HepG2 (cell line): Measurements from ENCODE around the gene FAM174C. TPM values are rescaled to one million over a fixed set of nuclear protein-coding genes. Genes with fewer than 3 reads are reported as not detected.

Source experiments
- ERF ChIP-seq: IDR thresholded peaks from 2 replicates; pipeline ENCODE4 v1.6.1; 2018; ENCODE audit warnings: missing biosample characterization, missing genetic modification reagents
- HIVEP1 ChIP-seq: sonication (generic); formaldehyde crosslinking; IDR thresholded peaks from 2 replicates; pipeline ENCODE4 v1.4.0; 2020; ENCODE audit warnings: mild to moderate bottlenecking, missing genetic modification reagents
- HNRNPH1 ChIP-seq: fragments of 200-400 bp; formaldehyde crosslinking; optimal IDR thresholded peaks from 2 replicates; pipeline ENCODE3; 2017; ENCODE audit warnings: mild to moderate bottlenecking, low read depth, low read length
- HOXA7 ChIP-seq: sonication (generic); formaldehyde crosslinking; IDR thresholded peaks from 2 replicates; pipeline ENCODE4 v1.8.1; 2022; ENCODE audit warnings: mild to moderate bottlenecking, missing genetic modification reagents, moderate library complexity
- KAT8 ChIP-seq: IDR thresholded peaks from 2 replicates; pipeline ENCODE4 v1.6.1; 2016; ENCODE audit warnings: missing genetic modification reagents, missing compliant biosample characterization
- NONO ChIP-seq, 2 experiments: fragments of 450-650 bp in 1 of 2; sonication (generic) in 1 of 2; formaldehyde crosslinking in 1 of 2; IDR thresholded peaks in 1 of 2; conservative IDR thresholded peaks in 1 of 2; 2 replicates each; pipeline versions ENCODE4 v1.6.1 to v1.8.0; 2017 to 2022; ENCODE audit warnings: mild to moderate bottlenecking in 1 of 2, missing genetic modification reagents in 1 of 2, moderate library complexity in 1 of 2
- SIX1 ChIP-seq: sonication (generic); formaldehyde crosslinking; IDR thresholded peaks from 2 replicates; pipeline ENCODE4 v1.4.0; 2020; ENCODE audit warnings: missing genetic modification reagents, borderline replicate concordance
- SKI ChIP-seq: fragments of 450-650 bp; IDR thresholded peaks from one replicate; pipeline ENCODE4 v1.6.1; 2018; ENCODE audit warnings: mild to moderate bottlenecking; ENCODE audit not compliant: partially characterized antibody
- STAT5B ChIP-seq: sonication (generic); formaldehyde crosslinking; IDR thresholded peaks from 2 replicates; pipeline ENCODE4 v1.4.0; 2020; ENCODE audit warnings: missing genetic modification reagents
- ZC3H13 ChIP-seq: sonication (generic); formaldehyde crosslinking; IDR thresholded peaks from 2 replicates; pipeline ENCODE4 v1.8.1; 2023; ENCODE audit warnings: mild to moderate bottlenecking, missing genetic modification reagents, moderate library complexity
- ZNF616 ChIP-seq: sonication (generic); formaldehyde crosslinking; IDR thresholded peaks from 2 replicates; pipeline ENCODE4 v1.5.0; 2020; ENCODE audit warnings: low read depth, mild to moderate bottlenecking, missing genetic modification reagents
- ZNF747 ChIP-seq: sonication (generic); formaldehyde crosslinking; IDR thresholded peaks from 2 replicates; pipeline ENCODE4 v1.8.1; 2023; ENCODE audit warnings: missing genetic modification reagents, mild to moderate bottlenecking, borderline replicate concordance
- ZNF777 ChIP-seq: sonication (generic); formaldehyde crosslinking; IDR thresholded peaks from 2 replicates; pipeline ENCODE4 v1.4.0; 2020; ENCODE audit warnings: missing genetic modification reagents
- polyA plus RNA-seq, 8 experiments: library from polyadenylated mRNA; depleted of rRNA in 3 of 8; stranded (reverse) in 7 of 8; unstranded in 1 of 8; fragments of >200 nt; fragmentation: Illumina TruSeq in 4 of 8; extraction: Trizol in 4 of 8; gene quantifications; 2 replicates each; pipeline versions ENCODE4 v1.2.1 to v1.2.3, GENCODE V29; 2011 to 2016; ENCODE audit warnings: low read depth in 4 of 8, missing spikeins in 1 of 8, mixed read lengths in 1 of 8; ENCODE audit not compliant: insufficient read depth in 1 of 8
- total RNA-seq, 5 experiments: library from RNA; depleted of rRNA; stranded (reverse); fragments of >200 nt; fragmentation: Illumina TruSeq; extraction: Trizol; gene quantifications; 2 replicates each; pipeline ENCODE4 v1.2.3, GENCODE V29; 2016; ENCODE audit warnings: low read depth in 1 of 5
- TF ChIP-seq, protein P1 (sequence below), 2 experiments: sonication (generic) in 1 of 2; formaldehyde crosslinking in 1 of 2; IDR thresholded peaks; 2 replicates each; pipeline versions ENCODE4 v1.4.0 to v1.6.1; 2018 to 2020; ENCODE audit warnings: missing genetic modification reagents in 2 of 2, borderline replicate concordance in 1 of 2, low read depth in 1 of 2, mild to moderate bottlenecking in 1 of 2, missing biosample characterization in 1 of 2
- TF ChIP-seq, protein P2 (sequence below): sonication (generic); formaldehyde crosslinking; IDR thresholded peaks from 2 replicates; pipeline ENCODE4 v1.5.1; 2020; ENCODE audit warnings: missing genetic modification reagents, mild to moderate bottlenecking, borderline replicate concordance
- TF ChIP-seq, protein P3 (sequence below): sonication (generic); formaldehyde crosslinking; IDR thresholded peaks from 2 replicates; pipeline ENCODE4 v1.5.1; 2020; ENCODE audit warnings: missing genetic modification reagents, mild to moderate bottlenecking, borderline replicate concordance
- TF ChIP-seq, protein P4 (sequence below): sonication (generic); formaldehyde crosslinking; IDR thresholded peaks from 2 replicates; pipeline ENCODE4 v1.4.0; 2020; ENCODE audit warnings: missing genetic modification reagents, borderline replicate concordance
- TF ChIP-seq, protein P5 (sequence below): sonication (generic); formaldehyde crosslinking; IDR thresholded peaks from 2 replicates; pipeline ENCODE4 v1.4.0; 2020; ENCODE audit warnings: missing genetic modification reagents

The FAM174C gene
- total and polyA plus RNA-seq, 2 of the 13 experiments (the other 11 are each of a cell fraction or from before 2014, with no cell fraction given): 19.5 to 31.3 TPM

DNA sequence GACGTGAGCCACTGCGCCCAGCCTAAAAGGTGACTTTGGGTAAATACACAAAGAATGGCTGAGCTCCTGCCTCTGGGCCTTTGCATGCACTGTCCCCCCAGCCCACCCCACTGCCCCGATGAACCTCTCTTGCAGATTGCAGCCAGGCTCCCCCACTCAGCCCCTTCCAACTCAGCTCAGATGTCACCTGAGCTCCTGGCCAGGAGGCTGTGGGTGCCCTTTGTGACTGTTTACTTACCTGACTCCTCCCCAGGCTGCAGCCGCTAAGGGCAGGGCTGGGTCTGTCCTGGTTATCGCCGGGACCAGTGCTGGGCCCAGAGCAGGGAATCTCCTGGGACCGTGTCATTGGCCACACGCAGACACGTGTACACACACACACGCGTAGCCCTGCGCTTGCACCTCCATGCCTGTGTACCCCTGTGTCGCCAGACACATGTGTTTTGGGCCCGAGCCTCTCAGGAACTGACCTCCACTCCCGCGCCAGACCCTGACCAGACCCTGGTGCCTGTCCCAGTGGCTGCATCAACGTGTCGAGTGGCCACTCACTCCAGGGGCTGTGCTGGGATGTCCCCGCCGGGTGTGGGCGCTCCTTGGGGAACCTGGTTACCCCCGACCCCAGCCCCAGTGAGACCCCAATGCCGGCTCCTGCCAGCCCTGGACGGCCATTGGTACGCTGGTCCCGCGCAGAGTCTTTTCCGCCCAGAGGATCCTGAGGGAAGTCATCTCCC, 29.0 kb downstream of the FAM174C start (continued):
- TF ChIP-seq, protein P1, sequence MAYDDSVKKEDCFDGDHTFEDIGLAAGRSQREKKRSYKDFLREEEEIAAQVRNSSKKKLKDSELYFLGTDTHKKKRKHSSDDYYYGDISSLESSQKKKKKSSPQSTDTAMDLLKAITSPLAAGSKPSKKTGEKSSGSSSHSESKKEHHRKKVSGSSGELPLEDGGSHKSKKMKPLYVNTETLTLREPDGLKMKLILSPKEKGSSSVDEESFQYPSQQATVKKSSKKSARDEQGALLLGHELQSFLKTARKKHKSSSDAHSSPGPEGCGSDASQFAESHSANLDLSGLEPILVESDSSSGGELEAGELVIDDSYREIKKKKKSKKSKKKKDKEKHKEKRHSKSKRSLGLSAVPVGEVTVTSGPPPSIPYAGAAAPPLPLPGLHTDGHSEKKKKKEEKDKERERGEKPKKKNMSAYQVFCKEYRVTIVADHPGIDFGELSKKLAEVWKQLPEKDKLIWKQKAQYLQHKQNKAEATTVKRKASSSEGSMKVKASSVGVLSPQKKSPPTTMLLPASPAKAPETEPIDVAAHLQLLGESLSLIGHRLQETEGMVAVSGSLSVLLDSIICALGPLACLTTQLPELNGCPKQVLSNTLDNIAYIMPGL (CRISPR knock-in tag; IDR thresholded peaks at IDR 0.05; ENCODE audit: borderline replicate concordance in 1 of 2, low read depth in 1 of 2): no peak
- no peak for TF ChIP-seq KAT8 (CRISPR knock-in tag)
- TF ChIP-seq HIVEP1 (CRISPR knock-in tag): peak; percentile 19; the same call in 1 of the 2 replicates
- TF ChIP-seq ZNF747 (CRISPR knock-in tag): peak; percentile 76; the same call in 1 of the 2 replicates
- TF ChIP-seq SKI: peak; percentile 50
- no peak for TF ChIP-seq STAT5B (CRISPR knock-in tag)
- peak; percentile 27; the same call in 1 of the 2 replicates for TF ChIP-seq ZNF616 (CRISPR knock-in tag)
- TF ChIP-seq NONO (IDR thresholded peaks at IDR 0.05): no peak
- no peak; the same call in 1 of the 2 replicates for TF ChIP-seq NONO (CRISPR knock-in tag; conservative IDR thresholded peaks at IDR 0.05)
- TF ChIP-seq SIX1: peak; percentile 83
- TF ChIP-seq, protein P2, sequence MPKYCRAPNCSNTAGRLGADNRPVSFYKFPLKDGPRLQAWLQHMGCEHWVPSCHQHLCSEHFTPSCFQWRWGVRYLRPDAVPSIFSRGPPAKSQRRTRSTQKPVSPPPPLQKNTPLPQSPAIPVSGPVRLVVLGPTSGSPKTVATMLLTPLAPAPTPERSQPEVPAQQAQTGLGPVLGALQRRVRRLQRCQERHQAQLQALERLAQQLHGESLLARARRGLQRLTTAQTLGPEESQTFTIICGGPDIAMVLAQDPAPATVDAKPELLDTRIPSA (CRISPR knock-in tag): no peak
- TF ChIP-seq HOXA7 (CRISPR knock-in tag): no peak
- TF ChIP-seq, protein P3, sequence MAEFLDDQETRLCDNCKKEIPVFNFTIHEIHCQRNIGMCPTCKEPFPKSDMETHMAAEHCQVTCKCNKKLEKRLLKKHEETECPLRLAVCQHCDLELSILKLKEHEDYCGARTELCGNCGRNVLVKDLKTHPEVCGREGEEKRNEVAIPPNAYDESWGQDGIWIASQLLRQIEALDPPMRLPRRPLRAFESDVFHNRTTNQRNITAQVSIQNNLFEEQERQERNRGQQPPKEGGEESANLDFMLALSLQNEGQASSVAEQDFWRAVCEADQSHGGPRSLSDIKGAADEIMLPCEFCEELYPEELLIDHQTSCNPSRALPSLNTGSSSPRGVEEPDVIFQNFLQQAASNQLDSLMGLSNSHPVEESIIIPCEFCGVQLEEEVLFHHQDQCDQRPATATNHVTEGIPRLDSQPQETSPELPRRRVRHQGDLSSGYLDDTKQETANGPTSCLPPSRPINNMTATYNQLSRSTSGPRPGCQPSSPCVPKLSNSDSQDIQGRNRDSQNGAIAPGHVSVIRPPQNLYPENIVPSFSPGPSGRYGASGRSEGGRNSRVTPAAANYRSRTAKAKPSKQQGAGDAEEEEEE (CRISPR knock-in tag): no peak
- no peak for TF ChIP-seq HNRNPH1
- TF ChIP-seq ZC3H13 (CRISPR knock-in tag): no peak
- peak; percentile 37; the same call in 1 of the 2 replicates for TF ChIP-seq ZNF777 (CRISPR knock-in tag)
- TF ChIP-seq, protein P4, sequence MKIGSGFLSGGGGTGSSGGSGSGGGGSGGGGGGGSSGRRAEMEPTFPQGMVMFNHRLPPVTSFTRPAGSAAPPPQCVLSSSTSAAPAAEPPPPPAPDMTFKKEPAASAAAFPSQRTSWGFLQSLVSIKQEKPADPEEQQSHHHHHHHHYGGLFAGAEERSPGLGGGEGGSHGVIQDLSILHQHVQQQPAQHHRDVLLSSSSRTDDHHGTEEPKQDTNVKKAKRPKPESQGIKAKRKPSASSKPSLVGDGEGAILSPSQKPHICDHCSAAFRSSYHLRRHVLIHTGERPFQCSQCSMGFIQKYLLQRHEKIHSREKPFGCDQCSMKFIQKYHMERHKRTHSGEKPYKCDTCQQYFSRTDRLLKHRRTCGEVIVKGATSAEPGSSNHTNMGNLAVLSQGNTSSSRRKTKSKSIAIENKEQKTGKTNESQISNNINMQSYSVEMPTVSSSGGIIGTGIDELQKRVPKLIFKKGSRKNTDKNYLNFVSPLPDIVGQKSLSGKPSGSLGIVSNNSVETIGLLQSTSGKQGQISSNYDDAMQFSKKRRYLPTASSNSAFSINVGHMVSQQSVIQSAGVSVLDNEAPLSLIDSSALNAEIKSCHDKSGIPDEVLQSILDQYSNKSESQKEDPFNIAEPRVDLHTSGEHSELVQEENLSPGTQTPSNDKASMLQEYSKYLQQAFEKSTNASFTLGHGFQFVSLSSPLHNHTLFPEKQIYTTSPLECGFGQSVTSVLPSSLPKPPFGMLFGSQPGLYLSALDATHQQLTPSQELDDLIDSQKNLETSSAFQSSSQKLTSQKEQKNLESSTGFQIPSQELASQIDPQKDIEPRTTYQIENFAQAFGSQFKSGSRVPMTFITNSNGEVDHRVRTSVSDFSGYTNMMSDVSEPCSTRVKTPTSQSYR (CRISPR knock-in tag): no peak
- TF ChIP-seq ERF (CRISPR knock-in tag): peak; percentile 37
- TF ChIP-seq, protein P5, sequence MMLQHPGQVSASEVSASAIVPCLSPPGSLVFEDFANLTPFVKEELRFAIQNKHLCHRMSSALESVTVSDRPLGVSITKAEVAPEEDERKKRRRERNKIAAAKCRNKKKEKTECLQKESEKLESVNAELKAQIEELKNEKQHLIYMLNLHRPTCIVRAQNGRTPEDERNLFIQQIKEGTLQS (CRISPR knock-in tag): no peak
